ENCODE measurements around the gene LTBP1. TPM values are rescaled to one million over a fixed set of nuclear protein-coding genes. Genes with fewer than 3 reads are reported as not detected.
A peak's percentile ranks its signal among the peaks of the same experiment; 100 is the strongest.
"Not testable (repeated sequence)": the region's sequence is repeated elsewhere in the genome, so short reads cannot be mapped to it uniquely, and the experiment has no call there.

LTBP1 gene
- total RNA-seq, 1 experiment from 2014 or later: 1.2 TPM

GRCh38 chr2:33342171-33342570 lies 395.4 kb downstream of the LTBP1 start:
- no peak for DNase-seq (ENCODE audit: low spot score)

- DNase-seq (ENCODE audit: low spot score): no peak
Measured at GRCh38 chr2:33342705-33343104, 396.0 kb downstream of the LTBP1 start.

GRCh38 chr2:33343387-33343895 lies 396.7 kb downstream of the LTBP1 start:
- DNase-seq (ENCODE audit: low spot score): no peak

- no peak for DNase-seq (ENCODE audit: low spot score)
Measured at GRCh38 chr2:33344230-33344629, 397.5 kb downstream of the LTBP1 start.

GRCh38 chr2:33347856-33348255 lies 401.1 kb downstream of the LTBP1 start:
- no peak for DNase-seq (ENCODE audit: low spot score)

- no peak for DNase-seq (ENCODE audit: low spot score)
Measured at GRCh38 chr2:33350632-33351031, 403.9 kb downstream of the LTBP1 start.

- no peak for DNase-seq (ENCODE audit: low spot score)
Measured at GRCh38 chr2:33351781-33352180, 405.0 kb downstream of the LTBP1 start.

- no peak for DNase-seq (ENCODE audit: low spot score)
Measured at GRCh38 chr2:33354981-33355380, 408.2 kb downstream of the LTBP1 start.

GRCh38 chr2:33358878-33359277 lies 412.1 kb downstream of the LTBP1 start:
- DNase-seq (ENCODE audit: low spot score): no peak

GRCh38 chr2:33363325-33364298 lies 416.9 kb downstream of the LTBP1 start:
- no peak for DNase-seq (ENCODE audit: low spot score)

GRCh38 chr2:33365264-33365970 lies 418.7 kb downstream of the LTBP1 start:
- DNase-seq (ENCODE audit: low spot score): no peak

- DNase-seq (ENCODE audit: low spot score): no peak
Measured at GRCh38 chr2:33366473-33366872, 419.7 kb downstream of the LTBP1 start.

GRCh38 chr2:33368524-33368923 lies 421.8 kb downstream of the LTBP1 start:
- DNase-seq (ENCODE audit: low spot score): not testable (repeated sequence)

GRCh38 chr2:33369191-33369590 lies 422.4 kb downstream of the LTBP1 start:
- no peak for DNase-seq (ENCODE audit: low spot score)

GRCh38 chr2:33370636-33371265 lies 424.0 kb downstream of the LTBP1 start:
- DNase-seq (ENCODE audit: low spot score): no peak

GRCh38 chr2:33371304-33372090 lies 424.7 kb downstream of the LTBP1 start:
- DNase-seq (ENCODE audit: low spot score): no peak

- peak; percentile 83 for DNase-seq (ENCODE audit: low spot score)
Measured at GRCh38 chr2:33372940-33373553, 426.3 kb downstream of the LTBP1 start.

- no peak for DNase-seq (ENCODE audit: low spot score)
Measured at GRCh38 chr2:33373986-33374385, 427.2 kb downstream of the LTBP1 start.

GRCh38 chr2:33375054-33375453 lies 428.3 kb downstream of the LTBP1 start:
- no peak for DNase-seq (ENCODE audit: low spot score)

GRCh38 chr2:33377048-33377447 lies 430.3 kb downstream of the LTBP1 start:
- no peak for DNase-seq (ENCODE audit: low spot score)
